Activated T-cell treated with anti-CD3 and anti-CD28 coated beads, Interleukin-2, amount 50 U/mL, for 72 hours (primary cell): ENCODE results near the gene NPNT. TPM values are rescaled to one million over a fixed set of nuclear protein-coding genes. Genes with fewer than 3 reads are reported as not detected.

Experiments used
- total RNA-seq, 2 donors: library from RNA; stranded (reverse); gene quantifications; one replicate each; pipeline ENCODE4 v1.2.3, GENCODE V29; 2022

Gene NPNT
- total RNA-seq, 2 donors from 2014 or later: 0.51 TPM; not detected in 1

Other genes with a start within 250 kb of the NPNT start
- 10 to 100 TPM; 21.4 to 23.3 TPM for gene INTS12, start 186.8 kb upstream of the NPNT start, total RNA-seq
- 10 to 100 TPM; 14.7 to 14.8 TPM for gene GSTCD, start 186.7 kb upstream of the NPNT start, total RNA-seq